ENCODE data around the gene SLC5A1. TPM values are rescaled to one million over a fixed set of nuclear protein-coding genes. Genes with fewer than 3 reads are reported as not detected.

The SLC5A1 gene
- total and polyA plus RNA-seq, 2 of the 13 experiments (the other 11 are each of a cell fraction or from before 2014, with no cell fraction given): not detected

DNA sequence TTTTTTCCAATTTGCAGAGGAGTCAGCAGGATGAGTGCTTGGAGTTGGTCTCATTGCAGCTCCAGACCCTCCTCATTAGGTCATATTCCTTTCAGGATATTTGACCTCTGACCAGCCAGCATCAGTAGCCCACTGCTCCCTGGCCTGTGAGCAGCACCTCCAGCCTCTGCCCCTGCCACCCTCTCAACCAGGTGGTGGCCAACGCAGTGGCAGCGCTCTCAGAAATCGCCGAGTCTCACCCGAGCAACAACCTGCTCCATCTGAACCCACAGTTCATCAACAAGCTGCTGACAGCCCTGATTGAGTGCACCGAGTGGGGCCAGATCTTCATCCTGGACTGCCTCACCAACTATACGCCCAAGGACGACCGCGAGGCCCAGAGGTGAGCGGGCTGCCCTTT, 89.1 kb downstream of the SLC5A1 start:
- CTCF ChIA-PET (ENCODE audit: low intra/inter-chr PET ratio, low total read pairs): no interaction called here
- TF ChIP-seq JDP2 (CRISPR knock-in tag; IDR thresholded peaks at IDR 0.05; ENCODE audit: borderline replicate concordance): no peak
- TF ChIP-seq, protein P1, sequence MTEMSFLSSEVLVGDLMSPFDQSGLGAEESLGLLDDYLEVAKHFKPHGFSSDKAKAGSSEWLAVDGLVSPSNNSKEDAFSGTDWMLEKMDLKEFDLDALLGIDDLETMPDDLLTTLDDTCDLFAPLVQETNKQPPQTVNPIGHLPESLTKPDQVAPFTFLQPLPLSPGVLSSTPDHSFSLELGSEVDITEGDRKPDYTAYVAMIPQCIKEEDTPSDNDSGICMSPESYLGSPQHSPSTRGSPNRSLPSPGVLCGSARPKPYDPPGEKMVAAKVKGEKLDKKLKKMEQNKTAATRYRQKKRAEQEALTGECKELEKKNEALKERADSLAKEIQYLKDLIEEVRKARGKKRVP (CRISPR knock-in tag; IDR thresholded peaks at IDR 0.05): no peak
- H3K4me3 ChIP-seq (replicated peaks in 1 of 3; ENCODE audit: insufficient read depth in 1 of 3, low read depth in 2 of 3, low read length in 3 of 3): no peak overlapping the region
- DNase-seq (ENCODE audit: low spot score) (no peak), FAIRE-seq (no peak), ATAC-seq (no peak)
- H3K9ac ChIP-seq (ENCODE audit: insufficient read depth, low read depth, low read length): no peak overlapping the region
- no peaks in the 10 kb centered on the region for H3K79me2 ChIP-seq (ENCODE audit: insufficient read depth, low read length)
- intact Hi-C loops (cut with micrococcal nuclease; ENCODE audit: unreplicated experiment): no loop called here
- H3K9me3 ChIP-seq (ENCODE audit: low read length): no peaks in the 10 kb centered on the region
- no peaks in the 10 kb centered on the region for H3K4me1 ChIP-seq (ENCODE audit: insufficient read depth, low read length)
- H3K36me3 ChIP-seq (replicated peaks in 1 of 2; ENCODE audit: control insufficient read depth in 1 of 2, insufficient read depth in 2 of 2, low read length in 2 of 2): no peaks in the 10 kb centered on the region
- POLR2A ChIA-PET: no interaction called here
- H3K27ac ChIP-seq (ENCODE audit: extremely low read length, insufficient read depth, low read length): no peak overlapping the region
- no peak overlapping the region for H3K4me2 ChIP-seq (ENCODE audit: low read depth, low read length)
- in situ Hi-C loops (cut with HindIII; ENCODE audit: extremely low pct_ligation_motif_present, low pct_unique_long_range_greater_than_20kb): no loop called here
- no peak overlapping the region for H2AFZ ChIP-seq (ENCODE audit: low read length)
- no peaks in the 10 kb centered on the region for H4K20me1 ChIP-seq (ENCODE audit: insufficient read depth, low read length)
- H3K27me3 ChIP-seq (ENCODE audit: control insufficient read depth in 1 of 2, insufficient read depth in 2 of 2, low read length in 2 of 2): peaks cover 0 to 1% of the 10 kb centered on the region in 2 experiments; a peak in 1 of 5 replicates
- BruUV-seq (replicated peaks): no TSS peak
- WGBS (ENCODE audit: low lambda C conversion rate): 25% methylated on average over 4 of the region's 11 CpGs

DNA sequence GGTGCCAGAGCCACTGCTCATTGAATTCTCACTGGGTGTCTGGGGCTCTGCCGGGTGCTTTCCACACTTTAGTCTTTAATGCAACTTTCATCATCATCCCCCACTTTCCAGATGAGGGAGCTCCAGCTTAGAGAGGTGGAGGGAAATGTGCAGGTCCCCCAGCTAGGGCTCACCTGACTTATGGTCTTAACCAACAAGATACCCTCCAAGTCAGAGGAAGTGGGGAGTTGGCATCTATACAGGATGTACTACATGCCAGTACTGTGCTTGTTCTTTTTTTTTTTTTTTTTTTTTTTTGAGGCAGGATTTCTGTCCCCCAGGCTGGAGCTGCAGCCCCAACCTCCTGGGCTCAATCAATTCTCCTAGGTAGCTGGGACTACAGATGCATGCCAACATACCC, 89.7 kb downstream of the SLC5A1 start:
- WGBS (ENCODE audit: low lambda C conversion rate): 14% methylated on average over 1 of the region's 1 CpG
- Histone ChIP-seq H2AFZ (ENCODE audit: low read length) (no peak overlapping the region), H3K9me3 (ENCODE audit: low read length) (no peaks in the 10 kb centered on the region), H4K20me1 (ENCODE audit: insufficient read depth, low read length) (no peaks in the 10 kb centered on the region), H3K27ac (ENCODE audit: extremely low read length, insufficient read depth, low read length) (no peak overlapping the region), H3K27me3 (ENCODE audit: control insufficient read depth in 1 of 2, insufficient read depth in 2 of 2, low read length in 2 of 2) (peaks cover 0 to 1% of the 10 kb centered on the region in 2 experiments; a peak in 2 of 5 replicates), H3K4me3 (replicated peaks in 1 of 3; ENCODE audit: insufficient read depth in 1 of 3, low read depth in 2 of 3, low read length in 3 of 3) (no peak overlapping the region), H3K79me2 (ENCODE audit: insufficient read depth, low read length) (no peaks in the 10 kb centered on the region), H3K4me2 (ENCODE audit: low read depth, low read length) (no peak overlapping the region), H3K4me1 (ENCODE audit: insufficient read depth, low read length) (no peaks in the 10 kb centered on the region), H3K36me3 (replicated peaks in 1 of 2; ENCODE audit: control insufficient read depth in 1 of 2, insufficient read depth in 2 of 2, low read length in 2 of 2) (no peaks in the 10 kb centered on the region), H3K9ac (ENCODE audit: insufficient read depth, low read depth, low read length) (no peak overlapping the region)
- POLR2A ChIA-PET: no interaction called here
- no TSS peak for BruUV-seq (replicated peaks)
- no peak for ATAC-seq
- no peak for FAIRE-seq
- intact Hi-C loops (cut with micrococcal nuclease; ENCODE audit: unreplicated experiment): no loop called here
- CTCF ChIA-PET (ENCODE audit: low intra/inter-chr PET ratio, low total read pairs): no interaction called here
- in situ Hi-C loops (cut with HindIII; ENCODE audit: extremely low pct_ligation_motif_present, low pct_unique_long_range_greater_than_20kb): no loop called here
- no peak for DNase-seq (ENCODE audit: low spot score)
- TF ChIP-seq, protein P2, sequence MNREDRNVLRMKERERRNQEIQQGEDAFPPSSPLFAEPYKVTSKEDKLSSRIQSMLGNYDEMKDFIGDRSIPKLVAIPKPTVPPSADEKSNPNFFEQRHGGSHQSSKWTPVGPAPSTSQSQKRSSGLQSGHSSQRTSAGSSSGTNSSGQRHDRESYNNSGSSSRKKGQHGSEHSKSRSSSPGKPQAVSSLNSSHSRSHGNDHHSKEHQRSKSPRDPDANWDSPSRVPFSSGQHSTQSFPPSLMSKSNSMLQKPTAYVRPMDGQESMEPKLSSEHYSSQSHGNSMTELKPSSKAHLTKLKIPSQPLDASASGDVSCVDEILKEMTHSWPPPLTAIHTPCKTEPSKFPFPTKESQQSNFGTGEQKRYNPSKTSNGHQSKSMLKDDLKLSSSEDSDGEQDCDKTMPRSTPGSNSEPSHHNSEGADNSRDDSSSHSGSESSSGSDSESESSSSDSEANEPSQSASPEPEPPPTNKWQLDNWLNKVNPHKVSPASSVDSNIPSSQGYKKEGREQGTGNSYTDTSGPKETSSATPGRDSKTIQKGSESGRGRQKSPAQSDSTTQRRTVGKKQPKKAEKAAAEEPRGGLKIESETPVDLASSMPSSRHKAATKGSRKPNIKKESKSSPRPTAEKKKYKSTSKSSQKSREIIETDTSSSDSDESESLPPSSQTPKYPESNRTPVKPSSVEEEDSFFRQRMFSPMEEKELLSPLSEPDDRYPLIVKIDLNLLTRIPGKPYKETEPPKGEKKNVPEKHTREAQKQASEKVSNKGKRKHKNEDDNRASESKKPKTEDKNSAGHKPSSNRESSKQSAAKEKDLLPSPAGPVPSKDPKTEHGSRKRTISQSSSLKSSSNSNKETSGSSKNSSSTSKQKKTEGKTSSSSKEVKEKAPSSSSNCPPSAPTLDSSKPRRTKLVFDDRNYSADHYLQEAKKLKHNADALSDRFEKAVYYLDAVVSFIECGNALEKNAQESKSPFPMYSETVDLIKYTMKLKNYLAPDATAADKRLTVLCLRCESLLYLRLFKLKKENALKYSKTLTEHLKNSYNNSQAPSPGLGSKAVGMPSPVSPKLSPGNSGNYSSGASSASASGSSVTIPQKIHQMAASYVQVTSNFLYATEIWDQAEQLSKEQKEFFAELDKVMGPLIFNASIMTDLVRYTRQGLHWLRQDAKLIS (CRISPR knock-in tag; IDR thresholded peaks at IDR 0.05): no peak
- TF ChIP-seq, protein P3, sequence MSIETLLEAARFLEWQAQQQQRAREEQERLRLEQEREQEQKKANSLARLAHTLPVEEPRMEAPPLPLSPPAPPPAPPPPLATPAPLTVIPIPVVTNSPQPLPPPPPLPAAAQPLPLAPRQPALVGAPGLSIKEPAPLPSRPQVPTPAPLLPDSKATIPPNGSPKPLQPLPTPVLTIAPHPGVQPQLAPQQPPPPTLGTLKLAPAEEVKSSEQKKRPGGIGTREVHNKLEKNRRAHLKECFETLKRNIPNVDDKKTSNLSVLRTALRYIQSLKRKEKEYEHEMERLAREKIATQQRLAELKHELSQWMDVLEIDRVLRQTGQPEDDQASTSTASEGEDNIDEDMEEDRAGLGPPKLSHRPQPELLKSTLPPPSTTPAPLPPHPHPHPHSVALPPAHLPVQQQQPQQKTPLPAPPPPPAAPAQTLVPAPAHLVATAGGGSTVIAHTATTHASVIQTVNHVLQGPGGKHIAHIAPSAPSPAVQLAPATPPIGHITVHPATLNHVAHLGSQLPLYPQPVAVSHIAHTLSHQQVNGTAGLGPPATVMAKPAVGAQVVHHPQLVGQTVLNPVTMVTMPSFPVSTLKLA (IDR thresholded peaks at IDR 0.05): no peak
- TF ChIP-seq PAF1 (CRISPR knock-in tag; IDR thresholded peaks at IDR 0.05): no peak
- no peak for TF ChIP-seq CREM (IDR thresholded peaks at IDR 0.05)
- no peak for TF ChIP-seq CREM (CRISPR knock-in tag; IDR thresholded peaks at IDR 0.05)
- no peak for TF ChIP-seq ZNF441 (CRISPR knock-in tag; IDR thresholded peaks at IDR 0.05; ENCODE audit: borderline replicate concordance)
- no peak for TF ChIP-seq ZNF296 (CRISPR knock-in tag; conservative IDR thresholded peaks at IDR 0.05)
- TF ChIP-seq ZNF143 (CRISPR knock-in tag; IDR thresholded peaks at IDR 0.05): no peak
- TF ChIP-seq, protein P4, sequence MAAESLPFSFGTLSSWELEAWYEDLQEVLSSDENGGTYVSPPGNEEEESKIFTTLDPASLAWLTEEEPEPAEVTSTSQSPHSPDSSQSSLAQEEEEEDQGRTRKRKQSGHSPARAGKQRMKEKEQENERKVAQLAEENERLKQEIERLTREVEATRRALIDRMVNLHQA (CRISPR knock-in tag; IDR thresholded peaks at IDR 0.05): no peak
- TF ChIP-seq RFX1 (IDR thresholded peaks at IDR 0.05): no peak
- TF ChIP-seq, protein P5, sequence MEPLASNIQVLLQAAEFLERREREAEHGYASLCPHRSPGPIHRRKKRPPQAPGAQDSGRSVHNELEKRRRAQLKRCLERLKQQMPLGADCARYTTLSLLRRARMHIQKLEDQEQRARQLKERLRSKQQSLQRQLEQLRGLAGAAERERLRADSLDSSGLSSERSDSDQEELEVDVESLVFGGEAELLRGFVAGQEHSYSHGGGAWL (CRISPR knock-in tag; IDR thresholded peaks at IDR 0.05): no peak

Measured in HepG2 (cell line).